HEK293 (cell line): ENCODE data around the gene HMG20A.

ENCODE experiments used
- ATF2 ChIP-seq: fragments of 450-650 bp; formaldehyde crosslinking; IDR thresholded peaks from 2 replicates; pipeline ENCODE4 v1.5.1; 2016; ENCODE audit warnings: missing biosample characterization, missing genetic modification characterization, low read depth
- CTCF ChIP-seq: fragments of 450-650 bp; formaldehyde crosslinking; IDR thresholded peaks from 2 replicates; pipeline ENCODE4 v1.5.1; 2016; ENCODE audit warnings: missing biosample characterization, missing genetic modification characterization
- EGR2 ChIP-seq: fragments of 450-650 bp; formaldehyde crosslinking; IDR thresholded peaks from 2 replicates; pipeline ENCODE4 v1.5.1; 2016; ENCODE audit warnings: low read depth, missing biosample characterization, missing genetic modification characterization
- GLI4 ChIP-seq: fragments of 450-650 bp; formaldehyde crosslinking; IDR thresholded peaks from 2 replicates; pipeline ENCODE4 v1.5.1; 2016; ENCODE audit warnings: missing biosample characterization, missing genetic modification characterization
- KLF8 ChIP-seq: fragments of 450-650 bp; formaldehyde crosslinking; IDR thresholded peaks from 2 replicates; pipeline ENCODE4 v1.5.1; 2016; ENCODE audit warnings: missing biosample characterization, missing genetic modification characterization
- MZF1 ChIP-seq: fragments of 450-650 bp; formaldehyde crosslinking; IDR thresholded peaks from 2 replicates; pipeline ENCODE4 v1.5.1; 2017; ENCODE audit warnings: missing biosample characterization, missing genetic modification characterization, borderline replicate concordance
- SETDB1 ChIP-seq: IDR thresholded peaks from one replicate; pipeline ENCODE4 v1.6.1; 2017; ENCODE audit warnings: mild to moderate bottlenecking, low read length, moderate library complexity, mixed read lengths; ENCODE audit not compliant: insufficient read length
- SP3 ChIP-seq: fragments of 450-650 bp; formaldehyde crosslinking; IDR thresholded peaks from 2 replicates; pipeline ENCODE4 v1.5.1; 2016; ENCODE audit warnings: missing biosample characterization, missing genetic modification characterization
- TCF7L2 ChIP-seq: IDR thresholded peaks from 2 replicates; pipeline ENCODE4 v1.6.1; 2011; ENCODE audit warnings: low read depth, mild to moderate bottlenecking, inconsistent platforms, low read length, moderate library complexity, borderline replicate concordance
- ZBTB17 ChIP-seq: fragments of 450-650 bp; formaldehyde crosslinking; IDR thresholded peaks from 2 replicates; pipeline ENCODE4 v1.5.1; 2016; ENCODE audit warnings: missing biosample characterization, missing genetic modification characterization
- ZBTB48 ChIP-seq: fragments of 450-650 bp; formaldehyde crosslinking; IDR thresholded peaks from 2 replicates; pipeline ENCODE4 v1.5.1; 2016; ENCODE audit warnings: missing biosample characterization, missing genetic modification characterization
- ZBTB6 ChIP-seq: fragments of 450-650 bp; formaldehyde crosslinking; IDR thresholded peaks from 2 replicates; pipeline ENCODE4 v1.5.1; 2017; ENCODE audit warnings: missing biosample characterization, missing genetic modification characterization
- ZEB2 ChIP-seq: fragments of 450-650 bp; formaldehyde crosslinking; IDR thresholded peaks from 2 replicates; pipeline ENCODE4 v1.5.1; 2016; ENCODE audit warnings: missing biosample characterization, missing genetic modification characterization
- ZNF16 ChIP-seq: fragments of 450-650 bp; formaldehyde crosslinking; IDR thresholded peaks from 2 replicates; pipeline ENCODE4 v1.5.1; 2016; ENCODE audit warnings: low read depth, missing biosample characterization, missing genetic modification characterization
- ZNF174 ChIP-seq: fragments of 450-650 bp; formaldehyde crosslinking; IDR thresholded peaks from 2 replicates; pipeline ENCODE4 v1.5.0; 2017; ENCODE audit warnings: missing biosample characterization, mild to moderate bottlenecking, missing genetic modification characterization
- ZNF18 ChIP-seq: fragments of 450-650 bp; formaldehyde crosslinking; IDR thresholded peaks from 2 replicates; pipeline ENCODE4 v1.5.1; 2016; ENCODE audit warnings: missing biosample characterization, missing genetic modification characterization
- ZNF239 ChIP-seq: fragments of 450-650 bp; formaldehyde crosslinking; IDR thresholded peaks from 2 replicates; pipeline ENCODE4 v1.5.1; 2016; ENCODE audit warnings: missing biosample characterization, missing genetic modification characterization
- ZNF311 ChIP-seq: fragments of 450-650 bp; formaldehyde crosslinking; IDR thresholded peaks from 2 replicates; pipeline ENCODE4 v1.5.1; 2017; ENCODE audit warnings: missing biosample characterization, missing genetic modification characterization, borderline replicate concordance
- ZNF394 ChIP-seq: fragments of 450-650 bp; formaldehyde crosslinking; IDR thresholded peaks from 2 replicates; pipeline ENCODE4 v1.5.1; 2016; ENCODE audit warnings: missing biosample characterization, missing genetic modification characterization, mild to moderate bottlenecking, moderate library complexity, borderline replicate concordance
- ZNF513 ChIP-seq: fragments of 450-650 bp; IDR thresholded peaks from 2 replicates; pipeline ENCODE4 v1.5.1; 2018; ENCODE audit warnings: missing biosample characterization, missing genetic modification characterization
- ZNF548 ChIP-seq: fragments of 450-650 bp; formaldehyde crosslinking; IDR thresholded peaks from 2 replicates; pipeline ENCODE4 v1.5.1; 2016; ENCODE audit warnings: missing biosample characterization, missing genetic modification characterization
- ZNF558 ChIP-seq: fragments of 450-650 bp; formaldehyde crosslinking; IDR thresholded peaks from 2 replicates; pipeline ENCODE4 v1.5.1; 2016; ENCODE audit warnings: missing biosample characterization, missing genetic modification characterization
- ZNF596 ChIP-seq: fragments of 450-650 bp; IDR thresholded peaks from 2 replicates; pipeline ENCODE4 v1.5.0; 2018; ENCODE audit warnings: missing biosample characterization, mild to moderate bottlenecking, missing genetic modification characterization, moderate library complexity
- ZNF600 ChIP-seq: fragments of 450-650 bp; formaldehyde crosslinking; IDR thresholded peaks from 2 replicates; pipeline ENCODE4 v1.5.1; 2016; ENCODE audit warnings: missing biosample characterization, missing genetic modification characterization
- ZNF654 ChIP-seq: fragments of 450-650 bp; formaldehyde crosslinking; IDR thresholded peaks from 2 replicates; pipeline ENCODE4 v1.5.1; 2016; ENCODE audit warnings: low read depth, missing biosample characterization, missing genetic modification characterization
- ZNF658 ChIP-seq: fragments of 450-650 bp; formaldehyde crosslinking; IDR thresholded peaks from 2 replicates; pipeline ENCODE4; 2016; ENCODE audit warnings: missing biosample characterization, missing genetic modification characterization
- ZNF692 ChIP-seq: fragments of 450-650 bp; formaldehyde crosslinking; IDR thresholded peaks from 2 replicates; pipeline ENCODE4 v1.5.1; 2016; ENCODE audit warnings: missing biosample characterization, missing genetic modification characterization
- ZNF791 ChIP-seq: fragments of 450-650 bp; formaldehyde crosslinking; IDR thresholded peaks from 2 replicates; pipeline ENCODE4 v1.5.1; 2016; ENCODE audit warnings: missing biosample characterization, missing genetic modification characterization
- ZSCAN18 ChIP-seq: fragments of 450-650 bp; formaldehyde crosslinking; IDR thresholded peaks from 2 replicates; pipeline ENCODE4 v1.5.1; 2016; ENCODE audit warnings: missing biosample characterization, missing genetic modification characterization
- ZSCAN30 ChIP-seq: fragments of 450-650 bp; IDR thresholded peaks from 2 replicates; pipeline ENCODE4 v1.5.1; 2018; ENCODE audit warnings: missing biosample characterization, mild to moderate bottlenecking, missing genetic modification characterization, moderate library complexity

Gene HMG20A

GRCh38 chr15:77496715-77497109 lies 76.0 kb downstream of the HMG20A start (continued):
- TF ChIP-seq ATF2 (tag by site-specific recombination): no peak
- TF ChIP-seq SETDB1: no peak
- peak; percentile 30; the same call in 1 of the 2 replicates for TF ChIP-seq ZNF394 (tag by site-specific recombination)
- TF ChIP-seq ZNF558 (tag by site-specific recombination): no peak
- TF ChIP-seq TCF7L2: no peak
- TF ChIP-seq ZBTB6: peak; percentile 99
- no peak for TF ChIP-seq ZNF18 (tag by site-specific recombination)
- TF ChIP-seq ZSCAN18 (tag by site-specific recombination): no peak
- no peak for TF ChIP-seq GLI4
- TF ChIP-seq ZNF548 (tag by site-specific recombination): no peak
- TF ChIP-seq ZNF658: no peak
- TF ChIP-seq ZNF791 (tag by site-specific recombination): no peak
- TF ChIP-seq ZNF600: peak; percentile 46
- peak; percentile 50; the same call in 1 of the 2 replicates for TF ChIP-seq ZNF692 (tag by site-specific recombination)
- no peak for TF ChIP-seq ZNF311
- 0 out of 2 replicates have a peak, but pooled peaks have one; percentile 26 for TF ChIP-seq KLF8
- peak; percentile 87 for TF ChIP-seq CTCF (tag by site-specific recombination)
- no peak for TF ChIP-seq ZNF174 (tag by site-specific recombination)
- TF ChIP-seq ZNF654 (tag by site-specific recombination): peak; percentile 86
- no peak for TF ChIP-seq ZNF513 (tag by site-specific recombination)
- peak; percentile 74; the same call in 1 of the 2 replicates for TF ChIP-seq ZSCAN30
- no peak for TF ChIP-seq EGR2 (tag by site-specific recombination)
- TF ChIP-seq ZEB2 (tag by site-specific recombination): peak; percentile 65
- TF ChIP-seq MZF1 (tag by site-specific recombination): no peak
- TF ChIP-seq ZBTB17 (tag by site-specific recombination): no peak
- peak; percentile 52; the same call in 1 of the 2 replicates for TF ChIP-seq ZBTB48 (tag by site-specific recombination)
- no peak for TF ChIP-seq ZNF596
- no peak for TF ChIP-seq ZNF239 (tag by site-specific recombination)
- no peak for TF ChIP-seq SP3 (tag by site-specific recombination)
- TF ChIP-seq ZNF16: no peak
